ELF-1 (cell line): ENCODE results near the gene FBLN5.
"Not testable (repeated sequence)": the region's sequence is repeated elsewhere in the genome, so short reads cannot be mapped to it uniquely, and the experiment has no call there.

ENCODE experiments used
- DNase-seq: peaks from one replicate; pipeline ENCODE4 v3.0.0-alpha.2; 2016; ENCODE audit warnings: low read depth, low spot score

The FBLN5 gene

GRCh38 chr14:91910196-91910595 is 37.3 kb downstream of the FBLN5 start:
- no peak for DNase-seq

GRCh38 chr14:91906374-91906773 is 41.1 kb downstream of the FBLN5 start:
- no peak for DNase-seq

- no peak for DNase-seq
Observed at GRCh38 chr14:91904956-91905645, 42.4 kb downstream of the FBLN5 start.

- DNase-seq: no peak
Observed at GRCh38 chr14:91904483-91904882, 43.0 kb downstream of the FBLN5 start.

GRCh38 chr14:91903070-91903469 is 44.4 kb downstream of the FBLN5 start:
- DNase-seq: no peak

GRCh38 chr14:91902336-91902735 is 45.2 kb downstream of the FBLN5 start:
- no peak for DNase-seq

GRCh38 chr14:91901449-91902226 is 45.9 kb downstream of the FBLN5 start:
- DNase-seq: no peak

- DNase-seq: no peak
Observed at GRCh38 chr14:91899806-91900205, 47.7 kb downstream of the FBLN5 start.

GRCh38 chr14:91899213-91899612 is 48.3 kb downstream of the FBLN5 start:
- peak; percentile 35 for DNase-seq

GRCh38 chr14:91898372-91898771 is 49.1 kb downstream of the FBLN5 start:
- DNase-seq: no peak

- DNase-seq: not testable (repeated sequence)
Observed at GRCh38 chr14:91897716-91898115, 49.8 kb downstream of the FBLN5 start.

- peak; percentile 81 for DNase-seq
Observed at GRCh38 chr14:91897106-91897701, 50.3 kb downstream of the FBLN5 start.

- no peak for DNase-seq
Observed at GRCh38 chr14:91896419-91896818, 51.1 kb downstream of the FBLN5 start.

GRCh38 chr14:91893669-91894068 is 53.8 kb downstream of the FBLN5 start:
- no peak for DNase-seq

- peak; percentile 48 for DNase-seq
Observed at GRCh38 chr14:91893007-91893406, 54.5 kb downstream of the FBLN5 start.

GRCh38 chr14:91891721-91892220 is 55.7 kb downstream of the FBLN5 start:
- DNase-seq: no peak

- DNase-seq: no peak
Observed at GRCh38 chr14:91891101-91891500, 56.4 kb downstream of the FBLN5 start.

- DNase-seq: no peak
Observed at GRCh38 chr14:91890291-91890749, 57.2 kb downstream of the FBLN5 start.

GRCh38 chr14:91889477-91890211 is 57.9 kb downstream of the FBLN5 start:
- DNase-seq: no peak

- no peak for DNase-seq
Observed at GRCh38 chr14:91888641-91889476, 58.6 kb downstream of the FBLN5 start.

- no peak for DNase-seq
Observed at GRCh38 chr14:91886961-91887360, 60.5 kb downstream of the FBLN5 start.
